Measurements from ENCODE around the gene ZDHHC4.
A peak's percentile ranks its signal among the peaks of the same experiment; 100 is the strongest.
"Not testable (repeated sequence)": the region's sequence is repeated elsewhere in the genome, so short reads cannot be mapped to it uniquely, and the experiment has no call there.

Gene ZDHHC4

GRCh38 chr7:6567886-6568285, 9.4 kb upstream of the ZDHHC4 start:
- no peak overlapping the region for H3K27ac ChIP-seq (ENCODE audit: low read length)
- TF ChIP-seq EZH2phosphoT487 (IDR thresholded peaks at IDR 0.05; ENCODE audit: low read depth) (no peak), CTCF (IDR thresholded peaks at IDR 0.05; ENCODE audit: low read depth, low read length) (no peak)
- H3K27me3 ChIP-seq (ENCODE audit: low read depth, low read length) = no peaks in the 10 kb centered on the region
- no peaks in the 10 kb centered on the region for H4K20me1 ChIP-seq (ENCODE audit: insufficient read depth, low read length)
- H3K4me3 ChIP-seq (ENCODE audit: low read length) = no peak overlapping the region
- H3K4me1 ChIP-seq (ENCODE audit: low read length) = no peaks in the 10 kb centered on the region
- no peaks in the 10 kb centered on the region for H3K79me2 ChIP-seq (ENCODE audit: low read length)
- no peak overlapping the region for H3K4me2 ChIP-seq (ENCODE audit: low read length)
- H3K9ac ChIP-seq (ENCODE audit: low read length) = no peak overlapping the region
- no peak overlapping the region for H2AFZ ChIP-seq (ENCODE audit: low read depth, low read length)
- H3K9me3 ChIP-seq (ENCODE audit: insufficient read depth, low read length) = no peaks in the 10 kb centered on the region
- no peaks in the 10 kb centered on the region for H3K36me3 ChIP-seq (replicated peaks; ENCODE audit: low read depth, low read length)

GRCh38 chr7:6571160-6571779, 6.0 kb upstream of the ZDHHC4 start:
- Histone ChIP-seq H3K27ac (ENCODE audit: low read length) (no peak overlapping the region), H3K4me1 (ENCODE audit: low read length) (no peaks in the 10 kb centered on the region), H3K4me3 (ENCODE audit: low read length) (no peak overlapping the region), H3K9ac (ENCODE audit: low read length) (no peak overlapping the region), H4K20me1 (ENCODE audit: insufficient read depth, low read length) (no peaks in the 10 kb centered on the region), H3K27me3 (ENCODE audit: low read depth, low read length) (no peaks in the 10 kb centered on the region), H2AFZ (ENCODE audit: low read depth, low read length) (no peak overlapping the region), H3K36me3 (replicated peaks; ENCODE audit: low read depth, low read length) (no peaks in the 10 kb centered on the region), H3K4me2 (ENCODE audit: low read length) (no peak overlapping the region), H3K9me3 (ENCODE audit: insufficient read depth, low read length) (no peaks in the 10 kb centered on the region), H3K79me2 (ENCODE audit: low read length) (no peaks in the 10 kb centered on the region)
- TF ChIP-seq CTCF (IDR thresholded peaks at IDR 0.05; ENCODE audit: low read depth, low read length) (no peak), EZH2phosphoT487 (IDR thresholded peaks at IDR 0.05; ENCODE audit: low read depth) (no peak)

- Histone ChIP-seq H3K4me2 (ENCODE audit: low read length) (no peak overlapping the region), H3K36me3 (replicated peaks; ENCODE audit: low read depth, low read length) (no peaks in the 10 kb centered on the region), H3K9ac (ENCODE audit: low read length) (no peak overlapping the region), H4K20me1 (ENCODE audit: insufficient read depth, low read length) (no peaks in the 10 kb centered on the region), H3K4me1 (ENCODE audit: low read length) (peaks cover 5% of the 10 kb centered on the region; the same call in 1 of the 2 replicates), H3K27me3 (ENCODE audit: low read depth, low read length) (no peaks in the 10 kb centered on the region), H3K4me3 (ENCODE audit: low read length) (no peak overlapping the region), H3K27ac (ENCODE audit: low read length) (no peak overlapping the region), H2AFZ (ENCODE audit: low read depth, low read length) (no peak overlapping the region), H3K9me3 (ENCODE audit: insufficient read depth, low read length) (no peaks in the 10 kb centered on the region), H3K79me2 (ENCODE audit: low read length) (peaks cover 12% of the 10 kb centered on the region; the same call in 1 of the 2 replicates)
- TF ChIP-seq EZH2phosphoT487 (IDR thresholded peaks at IDR 0.05; ENCODE audit: low read depth) (no peak), CTCF (IDR thresholded peaks at IDR 0.05; ENCODE audit: low read depth, low read length) (no peak)
Measured at GRCh38 chr7:6575281-6576023, 1.8 kb upstream of the ZDHHC4 start.

- Histone ChIP-seq H3K79me2 (ENCODE audit: low read length) (peaks cover 12% of the 10 kb centered on the region; the same call in 1 of the 2 replicates), H2AFZ (ENCODE audit: low read depth, low read length) (no peak overlapping the region), H3K9me3 (ENCODE audit: insufficient read depth, low read length) (no peaks in the 10 kb centered on the region), H4K20me1 (ENCODE audit: insufficient read depth, low read length) (no peaks in the 10 kb centered on the region), H3K36me3 (replicated peaks; ENCODE audit: low read depth, low read length) (peaks cover 3% of the 10 kb centered on the region), H3K27ac (ENCODE audit: low read length) (no peak overlapping the region), H3K27me3 (ENCODE audit: low read depth, low read length) (no peaks in the 10 kb centered on the region), H3K4me2 (ENCODE audit: low read length) (peak overlapping the region; percentile 51), H3K4me1 (ENCODE audit: low read length) (peaks cover 10% of the 10 kb centered on the region), H3K9ac (ENCODE audit: low read length) (no peak overlapping the region), H3K4me3 (ENCODE audit: low read length) (peak overlapping the region; percentile 64)
- no peak for TF ChIP-seq CTCF (IDR thresholded peaks at IDR 0.05; ENCODE audit: low read depth, low read length)
- no peak for TF ChIP-seq EZH2phosphoT487 (IDR thresholded peaks at IDR 0.05; ENCODE audit: low read depth)
Measured at GRCh38 chr7:6576024-6576866, 1.0 kb upstream of the ZDHHC4 start.

GRCh38 chr7:6576867-6577368, 336 bp upstream of the ZDHHC4 start:
- H2AFZ ChIP-seq (ENCODE audit: low read depth, low read length); H3K27me3 ChIP-seq (ENCODE audit: low read depth, low read length); H3K9me3 ChIP-seq (ENCODE audit: insufficient read depth, low read length); H3K36me3 ChIP-seq (replicated peaks; ENCODE audit: low read depth, low read length); H4K20me1 ChIP-seq (ENCODE audit: insufficient read depth, low read length); H3K27ac ChIP-seq (ENCODE audit: low read length): not testable (repeated sequence)
- Histone ChIP-seq H3K9ac (ENCODE audit: low read length) (peak overlapping the region; percentile 82; the same call in 1 of the 2 replicates), H3K79me2 (ENCODE audit: low read length) (peaks cover 12% of the 10 kb centered on the region; the same call in 1 of the 2 replicates), H3K4me1 (ENCODE audit: low read length) (peaks cover 15% of the 10 kb centered on the region), H3K4me3 (ENCODE audit: low read length) (peak overlapping the region; percentile 91), H3K4me2 (ENCODE audit: low read length) (peak overlapping the region; percentile 51)
